Fibroblast of villous mesenchyme (primary cell): ENCODE results near the gene RBKS. TPM values are rescaled to one million over a fixed set of nuclear protein-coding genes. Genes with fewer than 3 reads are reported as not detected.

Source experiments
- DNase-seq: peaks from one replicate; pipeline ENCODE4 v3.0.0-alpha.2; 2010; ENCODE audit warnings: low read depth
- H3K4me3 ChIP-seq: 2 replicates; pipeline ENCODE4 v1.5.1; 2011; ENCODE audit warnings: low read depth, mild to moderate bottlenecking, low read length
- CTCF ChIP-seq: IDR thresholded peaks from 2 replicates; pipeline ENCODE4 v1.5.1; 2012; ENCODE audit warnings: low read depth, mild to moderate bottlenecking, low read length; ENCODE audit not compliant: insufficient read depth
- total RNA-seq: library from RNA; depleted of rRNA; stranded (reverse); fragments of >200 nt; gene quantifications from 2 replicates; pipeline ENCODE4 v1.2.3, GENCODE V29; 2012

Gene RBKS
- total RNA-seq = 1.3 TPM in 2 replicates

- peak within 1 kb of the TSS; percentile 83 for H3K4me3 ChIP-seq
- no peak for TF ChIP-seq CTCF
- DNase-seq = peak; percentile 78
Measured at GRCh38 chr2:27890146-27890923, at the start of gene RBKS, which contains the start of gene BABAM2. Gene RBKS (minus strand): TSS chr2:27890387. CDS start chr2:27890345, 42 bp downstream. Gene BABAM2 (plus strand): TSS chr2:27890729. CDS start chr2:27894557, 3,828 bp downstream.

- H3K4me3 ChIP-seq = no peak overlapping the region
- DNase-seq = no peak
- no peak for TF ChIP-seq CTCF
Measured at GRCh38 chr2:27935026-27935425, 44.8 kb upstream of the RBKS start.

GRCh38 chr2:27932396-27932795 lies 42.2 kb upstream of the RBKS start:
- TF ChIP-seq CTCF = no peak
- peak; percentile 38 for DNase-seq

GRCh38 chr2:27931361-27931950 lies 41.3 kb upstream of the RBKS start:
- TF ChIP-seq CTCF = no peak
- H3K4me3 ChIP-seq = no peak overlapping the region
- DNase-seq = no peak

More at GRCh38 chr2:27932396-27932795, 42.2 kb upstream of the RBKS start:
- H3K4me3 ChIP-seq = no peak overlapping the region

GRCh38 chr2:27929916-27930486 lies 39.8 kb upstream of the RBKS start:
- no peak for DNase-seq
- no peak for TF ChIP-seq CTCF
- no peak overlapping the region for H3K4me3 ChIP-seq

- H3K4me3 ChIP-seq = no peak overlapping the region
- TF ChIP-seq CTCF = no peak
- no peak for DNase-seq
Measured at GRCh38 chr2:27925766-27926472, 35.7 kb upstream of the RBKS start.
